CD1c-positive myeloid dendritic cell (primary cell): Measurements from ENCODE around the gene SHISA9.

ENCODE experiments used
- DNase-seq: peaks from one replicate; pipeline ENCODE4 v3.0.0-alpha.2; 2016; ENCODE audit errors: extremely low spot score

The SHISA9 gene

GRCh38 chr16:13021996-13022395, 120.6 kb downstream of the SHISA9 start:
- DNase-seq, result no peak

- no peak for DNase-seq
Measured at GRCh38 chr16:13029786-13030185, 128.4 kb downstream of the SHISA9 start.

- no peak for DNase-seq
Measured at GRCh38 chr16:13030769-13031168, 129.4 kb downstream of the SHISA9 start.

- no peak for DNase-seq
Measured at GRCh38 chr16:13032911-13033310, 131.5 kb downstream of the SHISA9 start.

GRCh38 chr16:13036600-13036999, 135.2 kb downstream of the SHISA9 start:
- DNase-seq, result peak; percentile 1

- DNase-seq, result no peak
Measured at GRCh38 chr16:13038591-13038990, 137.2 kb downstream of the SHISA9 start.

- DNase-seq, result no peak
Measured at GRCh38 chr16:13039526-13039925, 138.1 kb downstream of the SHISA9 start.

- DNase-seq, result no peak
Measured at GRCh38 chr16:13041180-13041579, 139.8 kb downstream of the SHISA9 start.

- DNase-seq, result no peak
Measured at GRCh38 chr16:13041646-13042290, 140.4 kb downstream of the SHISA9 start.

GRCh38 chr16:13042291-13042685, 140.9 kb downstream of the SHISA9 start:
- DNase-seq, result no peak

- DNase-seq, result no peak
Measured at GRCh38 chr16:13046061-13046821, 144.8 kb downstream of the SHISA9 start.

GRCh38 chr16:13047276-13047675, 145.9 kb downstream of the SHISA9 start:
- no peak for DNase-seq

GRCh38 chr16:13049688-13050087, 148.3 kb downstream of the SHISA9 start:
- no peak for DNase-seq

GRCh38 chr16:13052431-13052830, 151.0 kb downstream of the SHISA9 start:
- DNase-seq, result no peak

- DNase-seq, result no peak
Measured at GRCh38 chr16:13055480-13055879, 154.1 kb downstream of the SHISA9 start.

- no peak for DNase-seq
Measured at GRCh38 chr16:13056607-13057006, 155.2 kb downstream of the SHISA9 start.

GRCh38 chr16:13060932-13061331, 159.5 kb downstream of the SHISA9 start:
- no peak for DNase-seq

GRCh38 chr16:13061691-13062090, 160.3 kb downstream of the SHISA9 start:
- no peak for DNase-seq

GRCh38 chr16:13062219-13062618, 160.8 kb downstream of the SHISA9 start:
- DNase-seq, result no peak

GRCh38 chr16:13063457-13063856, 162.1 kb downstream of the SHISA9 start:
- DNase-seq, result no peak

GRCh38 chr16:13064821-13065220, 163.4 kb downstream of the SHISA9 start:
- DNase-seq, result no peak

- DNase-seq, result no peak
Measured at GRCh38 chr16:13067648-13068047, 166.2 kb downstream of the SHISA9 start.

- DNase-seq, result no peak
Measured at GRCh38 chr16:13068912-13069583, 167.7 kb downstream of the SHISA9 start.
